RWPE1 (cell line): ENCODE results near the gene SCNN1B.

ENCODE experiments used
- CTCF ChIA-PET: fragments of 350-600 bp; sonication (Branson Sonifier 250); formaldehyde crosslinking; extraction: SDS; loops from one replicate; lab custom pipeline; 2021; lab: Yijun Ruan, JAX
- POLR2A ChIA-PET: fragments of 400-600 bp; formaldehyde crosslinking; extraction: SDS; loops from one replicate; lab custom pipeline; 2020; ENCODE audit warnings: antibody characterized with exemption; ENCODE audit not compliant: low non-redundant PET; lab: Yijun Ruan, JAX
- DNase-seq: peaks from one replicate; pipeline ENCODE4 v3.0.0; 2012; ENCODE audit warnings: low spot score
- H3K27ac ChIP-seq: fragments of 450-650 bp; 2 replicates; pipeline ENCODE4 v1.5.1; 2017
- TF ChIP-seq, protein P1 (sequence below): fragments of 450-650 bp; conservative IDR thresholded peaks from 2 replicates; pipeline ENCODE4 v1.5.1; 2017; ENCODE audit warnings: low read depth, mild to moderate bottlenecking

Gene SCNN1B

GRCh38 chr16:23348579-23349469, 46.7 kb downstream of the SCNN1B start:
- DNase-seq, result no peak
- TF ChIP-seq, protein P1, sequence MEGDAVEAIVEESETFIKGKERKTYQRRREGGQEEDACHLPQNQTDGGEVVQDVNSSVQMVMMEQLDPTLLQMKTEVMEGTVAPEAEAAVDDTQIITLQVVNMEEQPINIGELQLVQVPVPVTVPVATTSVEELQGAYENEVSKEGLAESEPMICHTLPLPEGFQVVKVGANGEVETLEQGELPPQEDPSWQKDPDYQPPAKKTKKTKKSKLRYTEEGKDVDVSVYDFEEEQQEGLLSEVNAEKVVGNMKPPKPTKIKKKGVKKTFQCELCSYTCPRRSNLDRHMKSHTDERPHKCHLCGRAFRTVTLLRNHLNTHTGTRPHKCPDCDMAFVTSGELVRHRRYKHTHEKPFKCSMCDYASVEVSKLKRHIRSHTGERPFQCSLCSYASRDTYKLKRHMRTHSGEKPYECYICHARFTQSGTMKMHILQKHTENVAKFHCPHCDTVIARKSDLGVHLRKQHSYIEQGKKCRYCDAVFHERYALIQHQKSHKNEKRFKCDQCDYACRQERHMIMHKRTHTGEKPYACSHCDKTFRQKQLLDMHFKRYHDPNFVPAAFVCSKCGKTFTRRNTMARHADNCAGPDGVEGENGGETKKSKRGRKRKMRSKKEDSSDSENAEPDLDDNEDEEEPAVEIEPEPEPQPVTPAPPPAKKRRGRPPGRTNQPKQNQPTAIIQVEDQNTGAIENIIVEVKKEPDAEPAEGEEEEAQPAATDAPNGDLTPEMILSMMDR, result no peak
- CTCF ChIA-PET, result interaction anchor here (0.9 kb wide), 1 partner anchor 10 kb away, joined by 3 read pairs; no protein-coding TSS in a partner anchor
- POLR2A ChIA-PET, result no interaction called here
- no peak overlapping the region for H3K27ac ChIP-seq

GRCh38 chr16:23351360-23351759, 49.3 kb downstream of the SCNN1B start:
- TF ChIP-seq, protein P1, result no peak
- DNase-seq, result no peak
- no peak overlapping the region for H3K27ac ChIP-seq
- ChIA-PET POLR2A (no interaction called here), CTCF (no interaction called here)

GRCh38 chr16:23353440-23353839, 51.3 kb downstream of the SCNN1B start:
- POLR2A ChIA-PET, result no interaction called here
- H3K27ac ChIP-seq, result no peak overlapping the region
- CTCF ChIA-PET, result no interaction called here
- TF ChIP-seq, protein P1, result no peak
- no peak for DNase-seq

GRCh38 chr16:23354246-23354645, 52.1 kb downstream of the SCNN1B start:
- DNase-seq, result no peak
- TF ChIP-seq, protein P1, result no peak
- ChIA-PET CTCF (interaction anchor here (1.5 kb wide), 1 partner anchor 82 kb away, joined by 3 read pairs; no protein-coding TSS in a partner anchor), POLR2A (no interaction called here)
- H3K27ac ChIP-seq, result no peak overlapping the region

GRCh38 chr16:23355106-23355670, 53.1 kb downstream of the SCNN1B start:
- ChIA-PET POLR2A (no interaction called here), CTCF (interaction anchor here (1.5 kb wide), 1 partner anchor 81 kb away, joined by 3 read pairs; no protein-coding TSS in a partner anchor)
- DNase-seq, result no peak
- no peak overlapping the region for H3K27ac ChIP-seq
- TF ChIP-seq, protein P1, result no peak

- ChIA-PET POLR2A (no interaction called here), CTCF (interaction anchor here (0.9 kb wide), 1 partner anchor 23 kb away, joined by 3 read pairs; no protein-coding TSS in a partner anchor)
- H3K27ac ChIP-seq, result no peak overlapping the region
- TF ChIP-seq, protein P1, result no peak
- no peak for DNase-seq
Measured at GRCh38 chr16:23356941-23357340, 54.8 kb downstream of the SCNN1B start.
